ENCODE measurements around the gene ZMAT2.
A peak's percentile ranks its signal among the peaks of the same experiment; 100 is the strongest.
"Not testable (repeated sequence)": the region's sequence is repeated elsewhere in the genome, so short reads cannot be mapped to it uniquely, and the experiment has no call there.

Gene ZMAT2

GRCh38 chr5:140690376-140690932, 9.8 kb upstream of the ZMAT2 start:
- no peak for DNase-seq
- H3K4me1 Mint-ChIP-seq (ENCODE audit: low read depth): peaks cover 42% of the 10 kb centered on the region
- peak overlapping the region; percentile 97 for H3K4me3 Mint-ChIP-seq
- H3K9me3 Mint-ChIP-seq: no peaks in the 10 kb centered on the region
- peak overlapping the region; percentile 99 for H3K27ac Mint-ChIP-seq
- H3K27me3 Mint-ChIP-seq: no peaks in the 10 kb centered on the region
- peaks cover 78% of the 10 kb centered on the region for H3K36me3 Mint-ChIP-seq (ENCODE audit: low read depth)

GRCh38 chr5:140690941-140691924, 9.0 kb upstream of the ZMAT2 start, which contains the start of the genes HARS1 and HARS2:
HARS1 (minus strand) TSS chr5:140691370; CDS start chr5:140691304, 66 bp downstream.
HARS2 (plus strand) TSS chr5:140691455; CDS start chr5:140691649, 194 bp downstream.
- H3K4me3 Mint-ChIP-seq: peak within 1 kb of the TSS; percentile 97
- peak; percentile 88 for DNase-seq
- H3K9me3 Mint-ChIP-seq: no peaks in the 10 kb centered on the region
- H3K36me3 Mint-ChIP-seq (ENCODE audit: low read depth): peaks cover 79% of the 10 kb centered on the region
- H3K27me3 Mint-ChIP-seq: no peaks in the 10 kb centered on the region
- peak within 1 kb of the TSS; percentile 99 for H3K27ac Mint-ChIP-seq
- H3K4me1 Mint-ChIP-seq (ENCODE audit: low read depth): peaks cover 48% of the 10 kb centered on the region

- peaks cover 83% of the 10 kb centered on the region for H3K36me3 Mint-ChIP-seq (ENCODE audit: low read depth)
- no peak overlapping the region for H3K4me3 Mint-ChIP-seq
- DNase-seq: no peak
- no peaks in the 10 kb centered on the region for H3K9me3 Mint-ChIP-seq
- H3K4me1 Mint-ChIP-seq (ENCODE audit: low read depth): peaks cover 38% of the 10 kb centered on the region
- H3K27me3 Mint-ChIP-seq: no peaks in the 10 kb centered on the region
- peak overlapping the region; percentile 71 for H3K27ac Mint-ChIP-seq
These were observed 6.0 kb upstream of the ZMAT2 start for GRCh38 chr5:140694276-140694675.

DNA sequence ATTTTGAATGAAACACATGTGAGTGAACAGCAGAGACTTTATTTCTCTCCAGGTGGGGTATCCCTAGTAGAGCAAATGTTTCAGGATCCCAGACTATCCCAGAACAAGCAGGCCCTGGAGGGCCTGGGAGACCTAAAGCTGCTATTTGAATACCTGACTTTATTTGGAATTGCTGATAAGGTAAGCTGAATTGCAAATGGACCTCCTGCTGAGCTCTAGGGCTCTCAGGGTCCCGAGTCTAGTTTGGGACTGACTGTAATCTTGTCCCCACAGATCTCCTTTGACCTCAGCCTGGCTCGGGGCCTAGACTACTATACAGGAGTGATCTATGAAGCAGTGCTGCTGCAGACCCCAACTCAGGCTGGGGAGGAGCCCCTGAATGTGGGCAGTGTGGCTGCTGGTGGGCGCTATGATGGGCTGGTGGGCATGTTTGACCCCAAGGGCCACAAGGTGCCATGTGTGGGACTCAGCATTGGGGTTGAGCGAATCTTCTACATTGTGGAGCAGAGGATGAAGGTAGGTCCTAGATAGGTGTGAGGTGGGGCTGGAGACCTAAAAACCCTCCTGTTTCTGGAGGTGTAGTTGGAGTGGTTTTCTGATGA, 3.3 kb upstream of the ZMAT2 start:
- Mint-ChIP-seq H3K36me3 (ENCODE audit: low read depth) (peaks cover 84% of the 10 kb centered on the region), H3K4me3 (no peak overlapping the region), H3K27ac (peak overlapping the region; percentile 82), H3K9me3 (no peaks in the 10 kb centered on the region), H3K4me1 (ENCODE audit: low read depth) (peaks cover 42% of the 10 kb centered on the region), H3K27me3 (no peaks in the 10 kb centered on the region)
- no peak for DNase-seq

- Mint-ChIP-seq H3K27me3 (no peaks in the 10 kb centered on the region), H3K27ac (no peak overlapping the region), H3K4me3 (no peak overlapping the region), H3K9me3 (no peaks in the 10 kb centered on the region), H3K36me3 (ENCODE audit: low read depth) (peaks cover 61% of the 10 kb centered on the region), H3K4me1 (ENCODE audit: low read depth) (peaks cover 19% of the 10 kb centered on the region)
- no peak for DNase-seq
These were observed 7.6 kb downstream of the ZMAT2 start for GRCh38 chr5:140707812-140708211.

GRCh38 chr5:140708787-140709186, 8.5 kb downstream of the ZMAT2 start:
- peaks cover 20% of the 10 kb centered on the region for H3K4me1 Mint-ChIP-seq (ENCODE audit: low read depth)
- H3K9me3 Mint-ChIP-seq, DNase-seq, H3K27me3 Mint-ChIP-seq, H3K4me3 Mint-ChIP-seq, H3K27ac Mint-ChIP-seq: not testable (repeated sequence)
- peaks cover 52% of the 10 kb centered on the region for H3K36me3 Mint-ChIP-seq (ENCODE audit: low read depth)

- Mint-ChIP-seq H3K27ac (peak overlapping the region; percentile 96), H3K4me1 (ENCODE audit: low read depth) (peaks cover 20% of the 10 kb centered on the region), H3K4me3 (peak overlapping the region; percentile 96), H3K27me3 (no peaks in the 10 kb centered on the region), H3K36me3 (ENCODE audit: low read depth) (peaks cover 29% of the 10 kb centered on the region), H3K9me3 (no peaks in the 10 kb centered on the region)
- DNase-seq: peak; percentile 88
These were observed 10.8 kb downstream of the ZMAT2 start for GRCh38 chr5:140710899-140711552.

- no peaks in the 10 kb centered on the region for H3K27me3 Mint-ChIP-seq
- no peak overlapping the region for H3K27ac Mint-ChIP-seq
- no peaks in the 10 kb centered on the region for H3K9me3 Mint-ChIP-seq
- peaks cover 20% of the 10 kb centered on the region for H3K4me1 Mint-ChIP-seq (ENCODE audit: low read depth)
- H3K4me3 Mint-ChIP-seq: peak overlapping the region; percentile 96
- peaks cover 21% of the 10 kb centered on the region for H3K36me3 Mint-ChIP-seq (ENCODE audit: low read depth)
- no peak for DNase-seq
These were observed 11.5 kb downstream of the ZMAT2 start for GRCh38 chr5:140711794-140712193.

DNA sequence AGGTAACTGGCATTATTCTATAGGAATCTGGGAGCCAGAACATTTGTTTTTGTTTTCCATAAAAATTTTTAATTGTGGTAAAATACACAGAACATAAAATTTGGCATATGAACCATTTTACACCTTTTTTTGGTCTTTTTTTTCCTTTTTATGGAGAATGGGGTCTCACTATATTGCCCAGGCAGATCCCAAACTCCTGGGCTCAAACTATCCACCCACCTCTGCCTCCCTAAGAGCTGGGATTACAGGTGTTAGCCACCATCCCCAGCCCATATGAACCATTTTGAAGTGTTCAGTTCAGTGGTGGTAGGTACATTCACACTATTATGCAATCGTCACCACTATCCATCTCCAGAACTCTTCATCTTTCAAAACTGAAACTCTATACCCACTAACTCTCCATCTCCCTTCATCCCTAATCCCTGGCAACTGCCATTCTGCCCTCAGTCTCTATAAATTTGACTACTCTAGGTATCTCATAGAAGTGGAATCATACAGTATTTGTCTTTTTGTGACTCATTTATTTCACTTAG, 13.4 kb downstream of the ZMAT2 start:
- H3K27me3 Mint-ChIP-seq: no peaks in the 10 kb centered on the region
- H3K9me3 Mint-ChIP-seq: no peaks in the 10 kb centered on the region
- DNase-seq: no peak
- peaks cover 20% of the 10 kb centered on the region for H3K4me1 Mint-ChIP-seq (ENCODE audit: low read depth)
- H3K27ac Mint-ChIP-seq: no peak overlapping the region
- H3K36me3 Mint-ChIP-seq (ENCODE audit: low read depth): peaks cover 7% of the 10 kb centered on the region
- no peak overlapping the region for H3K4me3 Mint-ChIP-seq

GRCh38 chr5:140716238-140716637, 16.0 kb downstream of the ZMAT2 start:
- not testable (repeated sequence) for H3K4me3 Mint-ChIP-seq; H3K27me3 Mint-ChIP-seq; H3K27ac Mint-ChIP-seq; H3K36me3 Mint-ChIP-seq (ENCODE audit: low read depth); DNase-seq; H3K9me3 Mint-ChIP-seq
- H3K4me1 Mint-ChIP-seq (ENCODE audit: low read depth): peaks cover 10% of the 10 kb centered on the region

DNA sequence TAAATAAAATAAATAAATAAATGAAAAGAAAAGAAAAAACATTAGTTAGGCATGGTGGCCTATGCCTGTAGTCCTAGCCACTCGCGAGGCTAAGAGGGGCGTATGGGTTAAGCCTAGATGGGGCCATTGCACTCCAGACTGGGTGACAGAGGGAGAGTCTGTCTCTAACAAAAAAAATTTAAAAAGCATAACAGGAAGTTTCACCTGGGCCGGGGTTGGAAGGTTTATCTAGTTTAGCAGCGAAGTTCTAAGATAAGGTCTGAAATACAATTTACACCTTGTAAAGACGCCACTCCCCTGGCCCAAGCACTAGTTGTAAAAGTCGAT, 18.0 kb downstream of the ZMAT2 start:
- H3K27me3 Mint-ChIP-seq: peaks cover 7% of the 10 kb centered on the region
- no peaks in the 10 kb centered on the region for H3K36me3 Mint-ChIP-seq (ENCODE audit: low read depth)
- H3K9me3 Mint-ChIP-seq: no peaks in the 10 kb centered on the region
- peak overlapping the region; percentile 4 for H3K4me3 Mint-ChIP-seq
- no peak for DNase-seq
- peaks cover 2% of the 10 kb centered on the region for H3K4me1 Mint-ChIP-seq (ENCODE audit: low read depth)
- no peak overlapping the region for H3K27ac Mint-ChIP-seq

- H3K4me3 Mint-ChIP-seq, H3K27ac Mint-ChIP-seq: not testable (repeated sequence)
These were observed 20.5 kb downstream of the ZMAT2 start for GRCh38 chr5:140720738-140721137.

DNA sequence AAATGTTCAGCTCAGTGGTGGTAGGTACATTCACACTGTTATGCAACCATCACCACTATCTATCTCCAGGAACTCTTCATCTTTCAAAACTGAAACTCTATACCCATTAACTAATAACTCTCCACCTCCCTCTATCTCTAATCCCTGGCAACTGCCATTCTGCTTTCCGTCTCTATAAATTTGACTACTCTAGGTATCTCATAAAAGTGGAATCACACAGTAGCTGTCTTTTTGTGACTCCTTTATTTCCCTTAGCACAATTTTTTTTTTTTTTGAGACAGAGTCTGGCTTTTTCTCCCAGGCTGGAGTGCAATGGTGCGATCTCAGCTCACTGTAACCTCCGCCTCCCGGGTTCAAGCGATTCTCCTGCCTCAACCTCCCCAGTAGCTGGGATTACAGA, 21.1 kb downstream of the ZMAT2 start:
- peaks cover 24% of the 10 kb centered on the region for H3K27me3 Mint-ChIP-seq
- peaks cover 11% of the 10 kb centered on the region for H3K4me1 Mint-ChIP-seq (ENCODE audit: low read depth)
- H3K27ac Mint-ChIP-seq; H3K36me3 Mint-ChIP-seq (ENCODE audit: low read depth); DNase-seq; H3K4me3 Mint-ChIP-seq; H3K9me3 Mint-ChIP-seq: not testable (repeated sequence)

More at GRCh38 chr5:140720738-140721137, 20.5 kb downstream of the ZMAT2 start:
- DNase-seq; H3K36me3 Mint-ChIP-seq (ENCODE audit: low read depth); H3K9me3 Mint-ChIP-seq; H3K4me1 Mint-ChIP-seq (ENCODE audit: low read depth): not testable (repeated sequence)
- peaks cover 20% of the 10 kb centered on the region for H3K27me3 Mint-ChIP-seq

- peaks cover 13% of the 10 kb centered on the region for H3K4me1 Mint-ChIP-seq (ENCODE audit: low read depth)
- peak overlapping the region; percentile 77 for H3K4me3 Mint-ChIP-seq
- peak overlapping the region; percentile 91 for H3K27ac Mint-ChIP-seq
- no peaks in the 10 kb centered on the region for H3K9me3 Mint-ChIP-seq
- H3K27me3 Mint-ChIP-seq: peaks cover 34% of the 10 kb centered on the region
- DNase-seq: peak; percentile 82
- H3K36me3 Mint-ChIP-seq (ENCODE audit: low read depth): no peaks in the 10 kb centered on the region
These were observed 25.7 kb downstream of the ZMAT2 start for GRCh38 chr5:140725799-140726471.
